OCI-M1 (cell line): ENCODE results near the gene ACBD5.

Source experiments
- DNase-seq: peaks from one replicate; lab custom pipeline; 2025; lab: John Stamatoyannopoulos, UW

ACBD5 gene

DNA sequence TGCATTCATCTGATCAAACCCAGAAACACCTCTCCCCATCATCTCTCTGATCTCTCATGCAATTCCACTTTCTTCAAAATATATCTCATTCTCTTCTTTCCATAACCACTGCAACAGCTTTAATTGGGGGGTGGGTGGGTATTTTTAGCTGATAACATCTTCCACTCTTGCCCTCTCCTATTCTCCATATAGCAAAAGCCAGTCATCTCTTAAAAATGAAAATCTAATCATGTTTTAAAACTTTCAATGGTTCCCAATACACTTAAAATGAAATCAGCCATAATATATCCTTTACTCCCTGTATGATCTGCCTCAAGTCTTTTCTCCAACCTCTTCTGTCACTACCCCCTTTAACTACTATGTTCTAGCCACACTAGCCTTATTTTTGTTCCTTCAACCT, 87.9 kb downstream of the ACBD5 start:
- DNase-seq, result no peak

DNA sequence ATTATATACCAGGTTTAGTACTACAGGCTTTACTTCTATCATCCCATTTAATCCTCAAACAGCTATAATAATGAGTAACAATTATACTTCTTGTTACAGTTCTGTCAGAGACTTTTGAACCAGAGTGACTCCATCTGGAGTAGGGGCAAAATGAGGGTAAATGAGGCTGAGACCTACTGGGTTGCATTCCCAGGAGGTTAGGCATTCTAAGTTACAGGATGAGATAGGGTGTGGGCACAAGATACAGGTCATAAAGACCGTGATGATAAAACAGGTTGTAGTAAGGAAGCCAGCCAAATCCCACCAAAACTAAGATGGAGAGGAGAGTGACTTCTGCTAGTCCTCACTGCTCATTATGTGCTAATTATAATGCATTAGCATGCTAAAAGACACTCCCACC, 90.3 kb downstream of the ACBD5 start:
- no peak for DNase-seq

DNA sequence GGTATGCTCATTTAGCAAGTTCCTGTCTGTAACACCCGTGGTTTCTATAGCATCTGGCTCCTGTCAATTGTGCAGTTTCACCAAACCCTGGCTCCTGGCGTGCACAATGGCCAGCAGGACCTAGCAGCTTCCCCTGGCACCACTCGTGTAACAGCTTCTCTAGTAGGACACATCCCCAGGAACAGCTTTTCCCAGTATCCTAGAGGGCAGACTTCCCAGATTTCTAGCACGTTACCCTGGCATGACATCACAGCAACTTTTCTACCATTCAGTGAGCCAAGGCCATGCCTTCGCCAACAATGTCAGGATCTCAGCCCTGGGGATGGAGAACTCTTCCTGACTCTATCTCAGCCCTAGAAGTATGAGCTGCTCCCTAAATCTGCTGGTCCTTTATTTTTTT, 92.9 kb downstream of the ACBD5 start:
- DNase-seq, result no peak

DNA sequence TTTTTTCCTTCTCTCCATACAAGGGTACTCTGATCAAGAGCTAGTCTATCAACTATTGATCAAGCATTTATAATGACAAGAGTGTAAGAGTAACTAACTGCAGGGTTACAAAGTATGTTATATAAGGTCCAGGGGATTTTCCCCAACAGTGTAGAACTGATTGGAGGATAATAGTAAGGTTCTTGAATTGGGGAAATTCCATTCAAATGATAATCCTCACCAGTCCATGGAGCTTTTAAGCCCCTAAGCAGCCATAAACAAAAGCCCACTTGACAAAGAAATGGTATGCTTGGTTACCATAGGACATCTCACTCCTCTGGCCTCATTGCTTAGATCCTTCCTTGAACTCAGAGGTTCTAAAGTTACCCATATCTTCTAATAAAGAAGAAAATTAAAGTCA, 94.7 kb downstream of the ACBD5 start:
- DNase-seq, result no peak
